Measurements from ENCODE around the gene ATPAF2.

DNA sequence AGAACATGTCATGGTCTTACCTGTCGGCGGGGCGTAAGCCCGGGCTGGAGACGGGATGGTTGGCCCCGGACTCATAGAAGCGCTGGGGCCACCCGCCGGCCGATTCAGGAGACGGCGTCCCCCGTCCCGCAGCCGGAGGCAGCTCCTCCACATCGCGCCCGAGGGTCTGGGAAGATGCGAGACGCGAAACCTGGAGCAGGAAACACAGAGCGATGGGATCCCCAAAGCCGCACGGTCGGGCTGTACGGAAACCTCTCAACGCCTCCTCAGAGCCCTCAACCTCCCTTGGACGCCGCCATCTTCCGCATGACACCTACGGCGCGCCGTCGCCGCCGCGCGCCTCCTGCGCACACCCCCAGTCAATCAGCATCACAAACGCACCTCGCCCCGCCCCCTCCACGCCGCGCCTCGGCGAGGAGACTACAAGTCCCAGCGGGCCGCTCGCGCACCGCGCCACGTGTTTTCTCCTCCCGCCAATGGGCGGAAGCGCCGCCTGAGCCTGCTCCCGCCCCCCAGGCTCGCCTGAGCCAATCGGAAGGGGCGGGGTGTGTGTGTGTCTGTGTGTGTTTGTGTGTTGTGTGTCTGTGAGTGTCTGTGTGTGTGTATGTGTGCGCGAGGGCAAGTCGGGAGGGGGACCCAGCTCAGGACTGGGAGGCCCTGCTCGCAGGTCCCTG is at the start of gene ATPAF2, which contains the start of gene GID4:
- TF ChIP-seq CTCF (IDR thresholded peaks at IDR 0.05; ENCODE audit: low read length) = no peak
- no peak for TF ChIP-seq EZH2 (IDR thresholded peaks at IDR 0.05; ENCODE audit: borderline replicate concordance, low read length)

All from OCI-LY1 (cell line).